K562 (cell line): ENCODE data around the gene IFI30. TPM values are rescaled to one million over a fixed set of nuclear protein-coding genes. Genes with fewer than 3 reads are reported as not detected.

Experiments
- DNMT1 ChIP-seq: fragments of 450-650 bp; IDR thresholded peaks from 2 replicates; pipeline ENCODE4 v1.6.1; 2016; ENCODE audit warnings: antibody characterized with exemption, mild to moderate bottlenecking
- ELK1 ChIP-seq: sonication (generic); formaldehyde crosslinking; IDR thresholded peaks from 2 replicates; pipeline ENCODE4 v1.8.1; 2022; ENCODE audit warnings: missing genetic modification reagents
- FOXA3 ChIP-seq, 2 experiments: fragments of 450-650 bp in 1 of 2; sonication (generic) in 1 of 2; formaldehyde crosslinking; IDR thresholded peaks in 1 of 2; conservative IDR thresholded peaks in 1 of 2; 2 replicates each; pipeline versions ENCODE4 v1.4.0 to v1.8.0; 2020 to 2022; ENCODE audit warnings: mild to moderate bottlenecking in 2 of 2, missing genetic modification reagents in 1 of 2
- KDM5B ChIP-seq: fragments of 200-600 bp; sonication (generic); IDR thresholded peaks from 2 replicates; pipeline ENCODE4 v1.6.1; 2012; ENCODE audit warnings: low read depth, mild to moderate bottlenecking, moderate library complexity, low read length, control low read depth, inconsistent platforms; ENCODE audit not compliant: insufficient replicate concordance
- KLF10 ChIP-seq: fragments of 250-450 bp; sonication (Bioruptor Pico); IDR thresholded peaks from 2 replicates; pipeline ENCODE4 v1.6.1; 2021; ENCODE audit warnings: matching md5 sums
- PATZ1 ChIP-seq: fragments of 250-450 bp; sonication (Bioruptor Pico); IDR thresholded peaks from 2 replicates; pipeline ENCODE4 v1.5.0; 2020; ENCODE audit warnings: mild to moderate bottlenecking, borderline replicate concordance
- POLR2A ChIP-seq: fragments of 450-650 bp; conservative IDR thresholded peaks from 2 replicates; pipeline ENCODE4 v1.6.1; 2016
- POLR2AphosphoS5 ChIP-seq: IDR thresholded peaks from 2 replicates; pipeline ENCODE4 v1.6.1; 2011; ENCODE audit warnings: mild to moderate bottlenecking, low read depth, low read length, moderate library complexity; ENCODE audit not compliant: control insufficient read depth, insufficient read depth
- POLR2G ChIP-seq: fragments of 200-400 bp; formaldehyde crosslinking; IDR thresholded peaks from 2 replicates; pipeline ENCODE4 v1.6.1; 2017; ENCODE audit warnings: low read depth, mild to moderate bottlenecking, antibody characterized with exemption, low read length, moderate library complexity
- POU5F1 ChIP-seq: fragments of 150-350 bp; IDR thresholded peaks from 2 replicates; pipeline ENCODE4 v1.6.1; 2014; ENCODE audit warnings: borderline replicate concordance, low read length, low read depth, mild to moderate bottlenecking; ENCODE audit not compliant: partially characterized antibody
- PRMT5 ChIP-seq: sonication (generic); formaldehyde crosslinking; IDR thresholded peaks from 2 replicates; pipeline ENCODE4 v1.5.0; 2020; ENCODE audit warnings: missing genetic modification reagents
- PYGO2 ChIP-seq: fragments of 450-650 bp; IDR thresholded peaks from 2 replicates; pipeline ENCODE4 v1.6.1; 2016; ENCODE audit warnings: mild to moderate bottlenecking, missing genetic modification characterization, moderate library complexity, missing compliant biosample characterization
- SRSF9 ChIP-seq: fragments of 200-400 bp; formaldehyde crosslinking; IDR thresholded peaks from 2 replicates; pipeline ENCODE4 v1.6.1; 2017; ENCODE audit warnings: low read depth, low read length, borderline replicate concordance
- TEAD1 ChIP-seq, 2 experiments: fragments of 450-650 bp in 1 of 2; sonication (generic) in 1 of 2; formaldehyde crosslinking; IDR thresholded peaks; 2 replicates each; pipeline versions ENCODE4 v1.4.0 to v1.8.0; 2020 to 2022; ENCODE audit warnings: mild to moderate bottlenecking in 2 of 2, missing genetic modification reagents in 1 of 2
- TEAD4 ChIP-seq, 2 experiments: sonication (generic) in 1 of 2; formaldehyde crosslinking in 1 of 2; IDR thresholded peaks; 2 replicates each; pipeline versions ENCODE4 v1.6.1 to v1.8.0; 2012 to 2022; ENCODE audit warnings: borderline replicate concordance in 1 of 2, inconsistent platforms in 1 of 2, low read length in 1 of 2, mild to moderate bottlenecking in 1 of 2, missing genetic modification reagents in 1 of 2
- UBTF ChIP-seq, 2 experiments: IDR thresholded peaks; 2 replicates each; pipeline ENCODE4 v1.6.1; 2012; ENCODE audit warnings: improper control_type of control experiment in 2 of 2, low read depth in 2 of 2, low read length in 2 of 2, borderline replicate concordance in 1 of 2
- USF2 ChIP-seq: sonication (generic); formaldehyde crosslinking; IDR thresholded peaks from 2 replicates; pipeline ENCODE4 v1.5.0; 2020; ENCODE audit warnings: missing genetic modification reagents
- ZKSCAN1 ChIP-seq: fragments of 150-350 bp; IDR thresholded peaks from 2 replicates; pipeline ENCODE4 v1.6.1; 2016; ENCODE audit warnings: low read depth, low read length
- ZKSCAN8 ChIP-seq: fragments of 200-800 bp; sonication (Bioruptor generic); IDR thresholded peaks from 2 replicates; pipeline ENCODE4 v1.6.1; 2016; ENCODE audit warnings: missing genetic modification characterization, missing compliant biosample characterization
- ZNF133 ChIP-seq: fragments of 250-450 bp; sonication (Bioruptor Pico); IDR thresholded peaks from 2 replicates; pipeline ENCODE4 v1.4.0; 2020; ENCODE audit warnings: mild to moderate bottlenecking
- ZNF3 ChIP-seq: fragments of 250-450 bp; sonication (Bioruptor Pico); IDR thresholded peaks from 2 replicates; pipeline ENCODE4 v1.5.0; 2021; ENCODE audit warnings: mild to moderate bottlenecking, moderate library complexity
- polyA plus RNA-seq, 8 experiments: library from polyadenylated mRNA; depleted of rRNA in 4 of 8; stranded (reverse) in 5 of 8; unstranded in 3 of 8; fragments of >200 nt; fragmentation: Nextera tagmentation in 2 of 8; fragmentation: Illumina TruSeq in 1 of 8; extraction: Ambion mirVana in 2 of 8; extraction: Trizol in 1 of 8; gene quantifications; 2 replicates each; pipeline versions ENCODE4 v1.2.1 to v1.2.3, GENCODE V29; 2011 to 2014; ENCODE audit warnings: inconsistent platforms in 1 of 8, missing spikeins in 1 of 8
- total RNA-seq, 7 experiments: library from RNA; depleted of rRNA in 6 of 7; stranded (reverse); fragments of >200 nt in 6 of 7; fragmentation: Illumina TruSeq in 2 of 7; extraction: Trizol in 2 of 7; gene quantifications; 2 replicates each; pipeline versions ENCODE4 v1.2.1 to v1.2.3, GENCODE V29; 2011 to 2021; ENCODE audit warnings: low replicate concordance in 1 of 7

The IFI30 gene
- total and polyA plus RNA-seq, 9 of the 15 experiments (the other 6 are each of a cell fraction or from before 2014, with no cell fraction given) = 63.7 to 430 (median 109) TPM

- TF ChIP-seq PATZ1 (CRISPR knock-in tag) (no peak), DNMT1 (no peak), POLR2A (0 out of 2 replicates have a peak, but pooled peaks have one; percentile 34), USF2 (CRISPR knock-in tag) (peak; percentile 92), PRMT5 (no peak), TEAD1 (CRISPR knock-in tag; IDR thresholded peaks at IDR 0.05) (peak; percentile 31 to 54; a peak in 1 of 4 replicates), PYGO2 (tag) (no peak), UBTF (IDR thresholded peaks at IDR 0.05; ENCODE audit: borderline replicate concordance in 1 of 2, low read depth in 2 of 2, low read length in 2 of 2) (peak; percentile 91 to 96; a peak in 3 of 4 replicates), FOXA3 (CRISPR knock-in tag; conservative IDR thresholded peaks at IDR 0.05 in 1 of 2, IDR thresholded peaks at IDR 0.05 in 1 of 2) (peak in 1 of 2 experiments; percentile 17; a peak in 1 of 4 replicates), ZNF133 (no peak), ELK1 (CRISPR knock-in tag) (no peak), POU5F1 (no peak), TEAD4 (IDR thresholded peaks at IDR 0.05; ENCODE audit: low read length) (peak; percentile 77), TEAD4 (CRISPR knock-in tag; IDR thresholded peaks at IDR 0.05; ENCODE audit: borderline replicate concordance) (no peak), KDM5B (no peak), ZKSCAN8 (CRISPR knock-in tag) (no peak), SRSF9 (no peak), ZNF3 (CRISPR knock-in tag) (no peak), POLR2G (peak; percentile 68), KLF10 (CRISPR knock-in tag) (no peak), ZKSCAN1 (no peak), POLR2AphosphoS5 (peak; percentile 73)
Observed at GRCh38 chr19:18156841-18157464, 16.7 kb upstream of the IFI30 start (continued).
